NCI-H2227 (cell line): ENCODE measurements around the gene DHX16.

Experiments used
- DNase-seq: peaks from one replicate; lab custom pipeline; 2025; ENCODE audit not compliant: unreplicated experiment; lab: John Stamatoyannopoulos, UW

DHX16 gene

DNA sequence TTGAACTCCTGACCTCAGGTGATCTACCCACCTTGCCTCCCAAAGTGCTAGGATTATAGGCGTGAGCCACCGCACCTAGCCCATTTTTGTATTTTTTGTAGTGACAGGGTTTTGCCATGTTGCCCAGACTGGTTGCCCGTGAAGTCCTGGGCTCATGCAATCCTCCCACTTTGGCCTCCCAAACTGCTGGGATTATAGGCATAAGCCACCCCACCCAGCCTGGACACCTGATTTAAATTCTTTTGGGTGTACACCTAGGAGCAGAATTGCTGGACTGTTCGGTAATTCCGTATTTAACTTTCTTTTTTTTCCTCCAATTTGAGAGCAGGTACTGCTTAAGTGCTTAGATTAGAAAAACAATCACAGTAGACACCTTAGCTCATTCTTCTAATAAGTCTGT, 23.6 kb upstream of the DHX16 start:
- DNase-seq: no peak

- peak; percentile 47 for DNase-seq
These were observed 18.5 kb upstream of the DHX16 start for GRCh38 chr6:30691208-30691847.

DNA sequence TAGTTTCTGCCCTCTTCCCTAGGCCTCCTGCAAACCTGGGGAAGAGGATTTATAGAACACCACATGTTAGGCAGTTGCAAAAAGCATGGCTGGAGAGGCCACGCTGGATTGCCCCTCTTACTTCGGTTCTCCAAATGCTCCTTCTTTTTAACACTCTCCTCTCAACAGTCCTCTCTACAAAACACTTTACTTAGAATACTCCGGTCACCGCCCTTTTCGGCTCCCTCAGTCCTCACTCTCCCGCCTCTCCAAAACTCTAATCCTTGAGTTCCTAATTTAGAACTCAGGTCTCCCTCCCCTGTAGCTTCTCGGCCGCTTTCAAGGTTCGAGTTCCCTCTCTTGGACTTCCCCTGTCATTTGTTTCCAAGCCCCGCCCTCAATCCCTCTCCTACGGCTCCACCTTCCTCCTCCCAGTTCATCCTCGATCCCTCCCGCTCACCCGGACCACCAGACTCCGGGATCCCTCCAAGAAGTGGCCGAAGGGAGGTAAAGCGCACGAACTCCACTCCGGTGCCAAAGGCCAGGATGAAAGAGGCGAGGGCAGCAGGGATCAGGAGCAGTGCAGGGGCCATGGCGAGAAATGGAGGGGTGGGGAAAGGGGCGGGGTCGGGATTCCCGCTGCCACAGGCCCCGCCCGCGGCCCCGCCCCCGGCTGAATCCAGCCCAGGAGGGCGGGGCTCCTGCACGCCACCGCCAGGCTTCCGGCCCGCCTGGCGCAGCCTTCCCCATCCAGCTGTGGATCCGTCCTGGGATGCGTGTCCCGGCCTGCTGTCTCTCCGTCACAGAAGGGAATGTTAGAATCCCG, 17.8 kb upstream of the DHX16 start, which contains the start of gene NRM:
TSS of gene NRM (minus strand) at position 582 of the 805 bp plus-strand sequence. CDS start at position 572, 10 bp downstream.
- DNase-seq: peak; percentile 94

- DNase-seq: no peak
These were observed 17.2 kb upstream of the DHX16 start for GRCh38 chr6:30689985-30690384.

DNA sequence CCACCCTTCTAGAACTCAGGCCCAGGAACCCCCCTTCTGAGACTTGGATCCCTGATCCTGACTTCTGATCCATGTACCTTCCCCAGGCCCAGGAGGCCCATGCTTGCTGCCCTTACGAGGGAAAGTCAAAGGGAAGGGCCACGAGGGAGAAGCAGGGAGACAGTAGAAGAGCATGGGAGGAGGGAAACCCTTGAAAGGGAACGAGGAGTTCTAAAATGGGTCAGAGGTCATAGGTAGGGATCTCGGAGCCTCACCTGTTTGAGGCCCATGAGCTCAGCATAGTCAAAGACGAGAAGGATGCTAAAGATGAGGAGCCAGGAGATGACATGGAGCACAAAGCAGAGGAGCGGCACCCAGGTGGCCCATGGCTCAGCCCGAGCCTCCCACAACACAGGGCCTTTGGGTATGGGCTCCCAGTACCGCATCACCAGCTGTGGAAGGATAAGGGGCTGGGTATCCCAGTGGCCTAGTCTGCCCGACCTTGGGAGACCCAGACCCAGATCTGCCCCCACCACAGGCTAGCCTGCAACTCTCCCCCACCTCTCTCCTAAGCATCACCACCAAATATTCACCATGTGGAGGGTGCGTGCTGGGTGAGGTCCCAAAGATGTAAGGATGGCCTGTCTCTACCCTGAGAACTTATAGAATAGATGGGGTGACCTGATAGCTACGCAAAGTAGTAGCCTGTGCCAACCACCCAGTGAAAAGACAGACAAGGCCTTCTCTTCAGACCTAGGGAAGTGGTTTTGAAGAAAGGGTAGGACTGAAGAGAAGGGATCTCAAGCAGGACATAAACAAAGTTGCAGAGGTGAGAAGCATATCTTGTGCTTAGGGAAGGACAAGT, 16.4 kb upstream of the DHX16 start:
- DNase-seq: no peak

DNA sequence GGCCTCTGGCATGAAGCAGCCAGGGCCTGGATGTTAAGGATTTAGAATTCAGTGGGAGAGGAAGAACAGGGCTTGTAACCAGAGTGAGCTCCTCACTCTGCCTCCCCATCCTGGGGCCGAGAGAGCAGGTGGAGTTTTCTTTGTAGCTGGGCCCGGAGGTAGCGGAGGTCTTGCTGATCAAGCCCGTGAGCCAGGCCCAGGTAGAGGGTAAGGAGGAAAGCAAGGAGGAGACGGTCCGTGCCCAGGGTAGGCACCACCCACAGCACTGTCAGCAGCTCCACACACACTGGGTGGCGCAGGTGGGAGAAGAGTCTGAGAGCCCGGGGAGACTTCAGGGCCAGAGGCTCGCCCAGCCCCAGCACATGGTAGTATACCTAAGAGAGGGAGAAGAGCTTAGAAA, 15.8 kb upstream of the DHX16 start:
- no peak for DNase-seq

GRCh38 chr6:30687659-30688431, 15.0 kb upstream of the DHX16 start:
- peak; percentile 56 for DNase-seq

DNA sequence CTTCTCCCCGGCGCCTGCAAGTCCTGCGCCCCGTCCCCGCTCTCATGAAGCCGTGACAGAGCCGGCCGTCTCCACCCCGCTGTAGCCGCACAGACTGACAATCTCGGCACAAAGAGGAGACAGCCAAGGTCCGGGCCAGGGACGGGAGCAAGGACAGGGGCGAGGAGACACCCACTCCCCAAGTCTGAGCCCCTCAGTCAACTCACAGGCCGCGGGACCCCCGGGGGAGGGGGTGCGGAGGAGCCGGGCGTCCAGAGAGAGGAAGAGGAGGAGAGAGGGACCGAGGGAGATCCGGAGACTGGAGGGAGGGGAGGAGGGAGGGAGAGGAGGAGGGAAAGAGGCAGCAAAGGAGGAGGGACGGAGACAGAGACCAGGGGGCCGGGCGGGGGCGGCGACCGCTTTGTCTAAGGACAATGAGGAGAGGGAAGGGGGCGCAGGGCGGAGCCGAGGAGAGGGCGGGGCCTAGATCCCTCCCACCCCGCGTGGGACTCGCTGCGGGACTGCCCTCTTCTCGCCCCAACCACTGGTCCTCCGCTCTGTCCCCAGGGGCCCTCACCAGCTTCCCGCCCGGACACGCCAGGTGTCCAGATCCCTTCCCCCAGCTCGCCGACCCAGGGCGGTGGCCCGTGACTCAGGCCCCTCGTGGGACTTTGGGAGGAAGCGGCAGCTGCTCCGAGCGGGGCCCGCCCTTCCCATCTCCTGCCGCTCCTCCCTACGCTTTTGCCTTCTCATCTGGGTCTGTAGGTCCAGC, 14.3 kb upstream of the DHX16 start:
- DNase-seq: peak; percentile 88

GRCh38 chr6:30686009-30686907, 13.5 kb upstream of the DHX16 start, which contains the start of gene PPP1R18:
Gene PPP1R18, minus strand, starts transcription at chr6:30686645. Its CDS starts 627 bp downstream, at chr6:30686018.
- peak; percentile 75 for DNase-seq

GRCh38 chr6:30685157-30686008, 12.6 kb upstream of the DHX16 start:
- DNase-seq: no peak

DNA sequence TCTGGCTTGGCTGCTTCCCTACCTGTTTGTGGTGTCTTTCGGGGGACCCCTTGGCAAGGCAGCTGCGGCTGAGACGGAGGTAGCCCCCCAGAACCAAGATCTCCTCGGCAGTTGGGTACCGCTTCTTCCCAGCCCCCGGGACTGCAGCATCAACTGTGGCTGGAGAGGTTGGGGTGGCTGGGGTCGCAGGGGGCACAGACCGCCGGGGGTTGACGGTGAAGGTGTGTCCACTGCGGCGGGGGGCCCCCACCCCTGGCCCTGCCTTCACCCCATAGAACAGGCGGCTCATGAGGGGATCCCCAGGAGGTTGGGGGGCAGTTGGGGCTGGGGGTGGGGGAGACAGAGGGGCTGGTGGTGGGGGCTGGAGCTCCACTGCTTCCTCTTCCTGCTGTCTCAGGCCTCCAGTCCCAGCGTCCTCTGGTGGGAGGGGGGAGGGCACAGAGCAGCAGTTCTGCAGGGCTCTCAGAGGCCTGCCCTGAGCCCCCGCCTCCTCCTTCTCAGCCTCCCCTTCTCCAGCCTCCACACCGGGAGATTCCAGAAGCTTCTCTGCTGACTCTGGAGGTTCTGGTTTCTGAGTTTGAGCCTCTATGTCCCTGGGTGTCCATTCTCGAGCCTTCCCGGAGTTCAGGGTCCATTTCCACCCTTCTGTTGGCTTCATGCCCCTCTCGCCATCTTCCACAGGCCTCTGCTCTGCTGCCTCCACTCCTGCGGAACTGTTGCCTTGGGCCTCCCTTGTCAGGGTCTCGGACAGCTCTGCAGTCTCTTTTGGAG, 11.8 kb upstream of the DHX16 start:
- DNase-seq: no peak

DNA sequence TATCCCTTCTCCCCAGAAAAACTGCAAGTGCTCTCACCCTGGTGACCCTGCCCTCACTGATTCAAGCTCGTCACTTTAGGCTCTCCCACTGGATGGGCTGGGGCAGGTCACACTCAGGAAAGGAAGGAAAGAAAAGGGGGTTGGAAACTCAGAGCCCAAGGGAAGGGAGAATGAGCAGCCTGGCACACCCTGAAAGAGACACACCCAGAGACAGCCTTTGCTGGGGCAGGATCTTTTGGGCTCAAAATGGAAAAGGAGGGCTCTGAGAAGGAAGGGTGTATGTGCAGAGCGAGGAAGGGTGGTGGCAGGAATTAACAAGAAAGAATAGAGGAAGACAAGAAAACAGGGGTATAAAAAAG, 11.2 kb upstream of the DHX16 start:
- DNase-seq: no peak

- DNase-seq: no peak
These were observed 10.6 kb upstream of the DHX16 start for GRCh38 chr6:30683183-30683979.

- DNase-seq: no peak
These were observed 9.6 kb upstream of the DHX16 start for GRCh38 chr6:30682143-30683117.

- DNase-seq: no peak
These were observed 8.9 kb upstream of the DHX16 start for GRCh38 chr6:30681766-30682142.
